ENCODE measurements around the gene KIRREL2.
A peak's percentile ranks its signal among the peaks of the same experiment; 100 is the strongest.
"Not testable (repeated sequence)": the region's sequence is repeated elsewhere in the genome, so short reads cannot be mapped to it uniquely, and the experiment has no call there.

The KIRREL2 gene

GRCh38 chr19:35856546-35857149, at the start of gene KIRREL2:
Gene KIRREL2 (plus strand): TSS chr19:35856911. CDS start chr19:35857120, 209 bp downstream.
- DNase-seq, result peak; percentile 32

- DNase-seq, result no peak
Measured at GRCh38 chr19:35807633-35808032, 49.1 kb upstream of the KIRREL2 start.

DNA sequence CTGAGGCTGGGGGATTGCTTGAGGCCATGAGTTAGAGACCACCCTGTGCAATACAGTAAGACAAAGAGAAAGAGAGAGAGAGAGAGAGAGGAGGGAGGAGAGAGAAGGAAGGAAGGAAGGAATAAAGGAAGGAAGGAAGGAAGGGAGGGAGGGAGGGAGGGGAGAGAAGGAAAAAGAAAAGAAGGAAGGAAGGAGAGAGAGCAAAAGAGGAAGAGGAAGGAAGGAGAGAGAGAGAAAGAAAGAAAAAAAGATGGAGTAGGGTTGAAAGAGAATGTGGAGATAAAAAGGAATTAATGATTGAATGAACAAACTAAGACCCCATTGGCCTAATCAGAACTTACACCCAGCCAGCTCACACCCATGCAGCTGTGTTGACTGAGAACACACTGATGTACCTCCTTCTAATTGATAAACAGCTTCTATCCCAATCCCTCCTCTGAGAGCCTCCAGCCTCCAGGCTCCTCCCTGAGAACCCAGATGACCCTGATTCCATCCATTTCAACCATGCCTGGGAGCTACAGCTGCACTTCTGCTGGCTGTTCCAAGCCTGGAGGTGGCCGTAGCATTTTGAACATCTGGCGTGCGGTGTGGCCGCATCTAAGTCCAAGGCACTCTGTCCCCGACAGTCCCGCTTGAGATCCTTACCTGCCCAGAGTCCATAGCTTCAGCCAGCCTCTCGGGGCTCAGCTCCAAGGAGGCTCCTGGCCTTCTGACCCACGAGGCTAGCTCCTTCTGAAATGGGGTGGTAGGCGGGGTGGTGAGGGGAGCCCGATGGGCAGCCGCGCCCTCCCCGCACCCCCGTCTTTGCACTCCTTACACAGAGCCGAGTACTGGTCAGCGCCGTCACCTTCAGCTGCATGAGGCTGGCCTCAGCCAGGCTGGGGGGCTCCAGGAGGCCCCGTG, 45.1 kb upstream of the KIRREL2 start:
- DNase-seq, result no peak

DNA sequence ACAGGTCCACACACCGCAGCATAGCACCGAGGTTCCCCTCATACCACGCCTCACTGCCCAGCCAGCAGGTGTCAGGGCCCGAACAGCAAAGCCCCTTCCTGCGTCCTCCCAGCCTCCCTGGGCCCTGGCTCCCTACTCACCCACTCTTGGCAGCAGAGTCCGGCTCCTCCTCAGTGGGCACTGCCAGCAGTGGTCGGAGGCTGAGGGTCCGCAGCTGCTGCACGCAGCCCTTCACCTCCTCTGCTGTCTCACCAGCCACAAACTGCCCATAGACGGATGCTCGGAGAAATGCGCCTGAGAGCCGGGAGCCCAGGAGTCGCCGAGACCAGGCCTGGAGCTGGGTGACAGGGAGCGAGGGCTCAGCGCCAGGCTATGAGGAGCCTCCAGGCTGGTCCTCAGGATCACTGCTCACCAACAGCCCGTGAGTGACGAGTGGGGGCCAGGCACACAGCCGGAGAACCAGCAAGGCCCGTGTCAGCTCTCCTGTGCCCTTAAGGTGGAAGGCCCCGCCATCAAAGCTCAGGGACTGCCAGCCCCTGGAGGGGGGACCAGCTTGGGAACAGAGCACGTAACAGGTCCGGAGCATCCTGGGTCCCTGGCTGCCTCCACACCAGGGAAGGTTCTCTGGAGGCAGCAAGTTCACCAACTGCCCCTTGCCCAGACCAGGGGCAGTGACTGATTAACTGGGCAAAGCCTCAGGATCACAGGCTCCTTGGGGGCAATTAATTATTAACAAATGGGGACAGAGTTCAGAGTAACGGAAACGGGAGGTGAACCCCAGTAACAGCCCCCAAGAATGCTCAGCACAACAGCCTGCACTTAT, 44.3 kb upstream of the KIRREL2 start, which contains the start of gene PRODH2:
PRODH2 (minus strand) TSS at position 626 of the 823 bp plus-strand sequence; CDS start at position 586, 40 bp downstream.
- no peak for DNase-seq

GRCh38 chr19:35813043-35813890, 43.4 kb upstream of the KIRREL2 start:
- DNase-seq, result no peak

- no peak for DNase-seq
Measured at GRCh38 chr19:35816262-35816661, 40.4 kb upstream of the KIRREL2 start.

DNA sequence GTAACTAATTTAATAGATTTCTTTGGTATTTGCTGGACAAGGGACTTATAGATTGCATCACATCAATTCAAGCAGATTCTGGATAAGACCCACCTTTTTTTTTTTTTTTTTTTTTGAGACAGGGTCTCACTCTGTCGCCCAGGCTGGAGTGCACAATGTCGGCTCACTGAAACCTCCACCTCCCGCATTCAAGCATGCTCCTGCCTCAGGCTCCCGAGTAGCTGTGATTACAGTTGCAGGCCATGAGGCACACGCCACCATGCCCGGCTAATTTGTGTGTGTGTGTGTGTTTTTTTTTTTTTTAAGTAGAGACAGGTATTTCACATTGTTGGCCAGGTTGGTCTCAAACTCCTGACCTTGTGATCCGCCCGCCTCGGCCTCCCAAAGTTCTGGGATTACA, 39.9 kb upstream of the KIRREL2 start:
- no peak for DNase-seq

DNA sequence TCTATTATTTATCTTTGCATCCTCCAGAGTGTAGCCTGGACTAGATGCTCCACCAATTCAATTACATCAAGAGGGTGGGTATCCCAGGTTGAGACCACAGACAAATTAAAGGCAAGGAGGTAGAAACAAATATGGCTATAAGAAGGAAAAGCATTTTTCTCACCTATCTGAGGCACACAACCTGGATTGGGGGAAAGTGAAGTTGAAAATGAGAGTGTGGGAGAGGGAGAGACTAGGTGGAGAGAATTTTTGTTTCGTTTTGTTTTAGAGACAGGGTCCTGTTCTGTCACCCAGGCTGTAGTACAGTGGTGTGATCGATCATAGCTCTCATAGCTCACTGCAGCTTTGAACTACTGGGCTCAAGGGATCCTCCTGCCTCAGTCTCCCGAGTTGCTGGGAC, 38.3 kb upstream of the KIRREL2 start:
- DNase-seq, result no peak

- no peak for DNase-seq
Measured at GRCh38 chr19:35822579-35822978, 34.1 kb upstream of the KIRREL2 start.

- no peak for DNase-seq
Measured at GRCh38 chr19:35824150-35824549, 32.6 kb upstream of the KIRREL2 start.

DNA sequence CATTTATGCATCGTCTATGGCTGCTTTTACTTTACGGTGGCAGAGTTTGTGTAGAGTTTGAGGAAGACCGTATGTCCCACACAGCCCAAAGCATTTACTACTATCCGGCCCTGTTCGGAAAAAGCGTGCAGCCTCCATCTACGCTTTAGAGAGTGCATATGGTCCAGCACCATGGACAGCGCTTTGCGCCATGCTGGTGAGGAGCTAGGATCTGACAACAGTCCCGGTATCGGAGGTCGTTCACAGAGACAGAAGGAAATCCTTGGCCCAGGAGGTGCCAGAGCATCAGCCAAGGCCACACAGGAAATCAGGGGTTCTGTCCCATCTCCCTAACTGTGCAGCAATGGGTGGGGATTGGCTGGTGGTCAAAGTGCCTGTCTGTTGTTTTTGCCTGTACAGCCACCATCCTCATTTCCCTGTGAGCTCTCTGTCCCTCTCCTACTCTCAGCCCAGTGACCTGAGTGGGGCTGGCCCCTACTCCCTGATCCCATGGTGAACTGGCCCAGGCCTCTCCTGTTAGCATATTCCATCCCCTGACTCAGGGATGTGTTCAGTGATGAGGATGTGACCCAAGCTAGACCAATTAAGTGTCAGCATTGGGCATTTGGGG, 27.9 kb upstream of the KIRREL2 start:
- peak; percentile 36 for DNase-seq

DNA sequence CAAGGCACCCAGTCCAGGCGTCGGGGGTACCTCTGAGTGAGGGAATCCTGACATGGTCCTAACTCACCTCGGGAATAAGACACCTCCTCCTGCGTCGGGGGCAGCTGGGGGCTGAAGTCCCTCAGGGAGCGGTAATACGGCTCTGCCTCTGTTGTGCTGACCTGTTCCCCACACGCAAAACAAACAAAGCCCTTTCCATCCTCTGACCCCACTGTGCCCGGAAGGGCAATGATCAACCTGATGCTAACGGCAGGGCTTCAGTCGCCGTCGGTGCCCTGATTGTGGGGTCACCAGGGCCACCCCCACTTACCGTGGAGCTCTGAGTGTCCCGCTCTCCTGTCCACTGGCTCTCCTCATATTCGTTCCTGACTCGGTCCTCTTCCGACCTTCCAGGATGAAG, 25.7 kb upstream of the KIRREL2 start:
- DNase-seq, result no peak

DNA sequence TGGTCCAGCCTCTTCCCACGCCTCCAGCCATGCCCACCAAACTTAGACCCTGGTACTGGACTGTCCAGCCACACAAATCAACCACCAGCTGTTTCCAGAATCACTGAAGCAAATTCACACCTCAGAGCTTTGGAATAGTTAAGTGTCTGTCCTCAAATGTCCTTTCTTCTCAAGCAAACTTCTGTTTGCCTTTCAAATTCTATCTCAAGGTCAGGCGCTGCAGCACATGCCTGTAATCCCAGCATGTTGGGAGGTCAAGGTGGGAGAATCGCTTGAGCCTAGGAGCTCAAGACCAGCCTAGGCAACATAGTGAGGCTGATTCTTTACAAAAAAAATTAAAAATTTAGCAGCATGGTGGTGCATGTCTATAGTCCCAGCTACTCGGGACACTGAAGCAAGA, 24.7 kb upstream of the KIRREL2 start:
- DNase-seq, result no peak

DNA sequence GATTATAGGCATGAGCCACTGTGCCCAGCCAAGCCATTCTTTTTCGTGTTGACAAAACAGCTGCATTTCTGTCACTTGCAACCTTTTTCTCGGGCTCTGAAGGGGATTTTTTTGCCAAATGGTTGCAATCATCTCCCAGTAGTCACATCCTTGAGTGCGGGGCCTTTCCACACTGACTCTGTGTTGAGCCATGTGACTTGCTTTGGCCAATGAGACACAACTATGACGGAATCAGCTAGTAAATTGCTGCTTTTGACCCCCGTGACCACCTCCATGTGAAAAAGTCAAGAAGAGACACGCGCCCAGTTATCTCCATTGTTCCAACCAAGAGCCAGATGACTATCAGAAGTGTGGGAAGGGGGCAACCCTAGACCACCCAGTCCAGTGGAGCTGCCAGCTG, 22.7 kb upstream of the KIRREL2 start:
- DNase-seq, result no peak

DNA sequence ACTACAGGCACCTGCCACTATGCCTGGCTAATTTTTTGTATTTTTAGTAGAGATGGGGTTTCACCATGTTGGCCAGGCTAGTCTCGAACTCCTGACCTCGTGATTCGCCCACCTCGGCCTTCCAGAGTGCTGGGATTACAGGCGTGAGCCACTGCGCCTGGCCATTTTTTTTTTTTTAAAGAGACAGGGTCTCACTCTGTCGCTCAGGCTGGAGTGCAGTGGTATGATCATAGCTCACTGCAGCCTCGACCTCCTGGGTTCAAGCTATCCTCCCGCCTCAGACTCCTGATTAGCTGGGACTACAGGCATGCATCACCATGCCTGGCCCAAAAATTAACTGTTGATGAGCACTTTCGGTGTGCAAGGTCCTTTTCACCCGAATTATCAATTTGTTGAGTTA, 20.6 kb upstream of the KIRREL2 start:
- DNase-seq, result not testable (repeated sequence)

DNA sequence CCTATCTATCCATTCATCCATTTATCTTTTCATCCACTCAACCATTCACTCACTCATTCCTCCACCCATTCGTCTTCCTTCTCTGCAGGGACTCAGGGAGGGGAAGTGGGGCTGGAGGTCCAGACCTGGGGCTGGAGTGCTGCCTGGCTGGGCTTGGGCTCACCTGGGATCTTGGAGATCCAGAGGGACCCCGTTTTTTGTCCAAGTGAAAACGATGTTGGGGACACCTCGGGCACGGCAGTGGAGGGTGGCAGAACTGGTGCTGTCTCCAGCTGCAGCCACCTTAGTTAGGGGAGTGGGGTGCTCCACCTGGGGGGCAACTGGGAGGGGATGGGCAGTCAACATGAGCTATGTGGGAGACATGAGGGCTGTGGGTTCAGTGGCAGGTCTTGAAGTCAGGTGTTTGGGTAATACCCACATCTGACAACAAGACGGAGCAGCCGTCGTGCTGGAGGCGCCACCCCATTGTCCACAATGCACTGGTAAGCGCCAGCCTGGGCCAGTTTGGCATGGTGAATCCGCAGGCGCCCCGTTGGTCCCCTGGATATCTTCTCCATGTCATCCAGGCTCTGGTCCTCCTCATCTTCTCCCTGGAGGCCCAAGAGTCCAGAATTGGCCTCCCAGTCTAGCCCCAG, 14.6 kb upstream of the KIRREL2 start:
- no peak for DNase-seq

DNA sequence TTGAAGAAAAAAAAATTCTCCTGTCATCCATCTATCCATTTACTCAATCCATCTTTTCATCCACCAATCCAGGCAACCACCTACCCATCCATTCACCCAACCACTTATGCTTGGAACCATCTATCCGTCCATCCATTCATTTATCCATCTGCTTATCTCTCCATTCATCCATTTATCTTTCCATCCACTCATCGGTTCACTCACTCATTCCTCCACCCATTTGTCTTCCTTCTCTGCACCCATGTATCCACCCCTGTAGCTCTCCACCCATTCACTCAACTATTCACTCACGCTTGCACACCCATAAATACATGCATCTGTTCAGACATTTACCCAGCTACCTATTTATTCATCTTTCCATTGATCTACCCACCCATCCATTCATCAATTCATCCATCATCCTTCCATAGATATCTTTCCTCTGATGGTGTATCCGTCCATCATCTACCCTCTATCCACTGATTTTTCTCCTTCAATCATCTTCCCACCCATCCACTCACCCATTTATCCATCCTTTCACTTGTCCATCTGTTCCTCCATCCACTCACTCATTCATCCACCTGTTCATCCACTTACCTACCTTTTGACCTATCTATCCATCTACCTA, 13.9 kb upstream of the KIRREL2 start:
- DNase-seq, result no peak

DNA sequence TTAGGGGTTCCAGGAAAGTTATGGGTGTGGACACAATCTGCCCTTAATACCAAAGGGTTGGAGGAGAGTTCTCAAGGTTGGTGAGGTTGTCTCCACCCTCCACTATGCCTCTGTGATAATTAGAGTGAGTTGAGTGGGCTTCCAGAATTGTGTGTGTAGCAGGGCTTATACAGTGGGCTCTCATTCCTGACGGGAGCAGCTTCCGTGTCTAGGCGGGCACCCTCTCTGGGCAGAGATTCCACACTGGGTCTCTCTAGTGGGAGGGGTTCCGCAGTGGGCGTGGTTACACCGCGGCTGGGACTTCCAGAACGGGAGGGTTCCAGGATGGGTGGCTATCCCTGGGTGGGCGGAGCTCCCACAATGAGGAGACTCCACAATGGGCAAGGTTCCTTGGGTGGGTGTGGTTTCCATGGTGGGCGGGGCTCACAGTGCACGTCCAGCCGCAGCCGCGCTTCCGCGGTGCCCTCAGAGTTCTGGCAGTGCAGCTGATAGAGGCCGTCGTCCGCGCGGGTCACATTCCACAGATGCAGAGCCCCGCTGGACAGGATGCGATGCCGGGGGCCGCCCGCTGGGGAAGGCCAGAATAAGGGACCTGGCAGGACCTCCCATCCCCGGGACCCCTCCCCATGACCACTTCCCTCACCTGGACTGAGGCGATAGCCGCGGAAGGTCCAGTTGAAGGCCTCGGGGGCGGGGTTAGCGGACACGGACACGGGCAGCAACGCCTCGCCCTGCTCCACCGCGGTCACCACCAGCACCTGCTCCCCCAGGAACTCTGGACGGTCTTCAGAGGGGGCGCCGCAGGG, 12.8 kb upstream of the KIRREL2 start:
- DNase-seq, result no peak

- DNase-seq, result no peak
Measured at GRCh38 chr19:35844482-35845214, 12.1 kb upstream of the KIRREL2 start.

All from stimulated activated CD4-positive, alpha-beta T cell treated with anti-CD3 and anti-CD28 coated beads, Interleukin-12 subunit alpha, Interleukin-12 subunit beta, amount 100 ng/mL, for 4 hours (primary cell).